GM23338 (cell line): ENCODE data around the gene GAB2.
"Not testable (repeated sequence)": the region's sequence is repeated elsewhere in the genome, so short reads cannot be mapped to it uniquely, and the experiment has no call there.

Experiments
- CTCF ChIP-seq, 2 experiments: fragments of 200-600 bp in 1 of 2; sonication (generic) in 1 of 2; conservative IDR thresholded peaks; 2 replicates each; pipeline versions ENCODE4 v1.5.1 to v1.6.1; 2016 to 2017; ENCODE audit warnings: antibody characterized with exemption in 2 of 2, low read depth in 2 of 2, mild to moderate bottlenecking in 2 of 2, moderate library complexity in 1 of 2
- ETS1 ChIP-seq: IDR thresholded peaks from 2 replicates; pipeline ENCODE4 v1.6.1; 2016; ENCODE audit warnings: antibody characterized with exemption
- EZH2 ChIP-seq: fragments of 200-600 bp; sonication (generic); IDR thresholded peaks from one replicate; pipeline ENCODE4 v1.8.0; 2017; ENCODE audit warnings: antibody characterized with exemption, mild to moderate bottlenecking, low read depth; ENCODE audit not compliant: unreplicated experiment
- NANOG ChIP-seq: IDR thresholded peaks from 2 replicates; pipeline ENCODE4 v1.6.1; 2016; ENCODE audit warnings: antibody characterized with exemption, borderline replicate concordance
- POLR2AphosphoS5 ChIP-seq: IDR thresholded peaks from 2 replicates; pipeline ENCODE4 v1.6.1; 2016; ENCODE audit warnings: antibody characterized with exemption, low read depth
- REST ChIP-seq: IDR thresholded peaks from one replicate; pipeline ENCODE4 v1.6.1; 2018; ENCODE audit warnings: antibody characterized with exemption; ENCODE audit not compliant: unreplicated experiment

GRCh38 chr11:78233046-78233445 is 184.6 kb downstream of the GAB2 start:
- TF ChIP-seq CTCF (conservative IDR thresholded peaks at IDR 0.05; ENCODE audit: low read depth in 2 of 2); POLR2AphosphoS5; EZH2; ETS1; NANOG; REST: not testable (repeated sequence)
